Suprapubic skin (tissue), 4 donors: ENCODE results near the gene PIGS. TPM values are rescaled to one million over a fixed set of nuclear protein-coding genes. Genes with fewer than 3 reads are reported as not detected.

Experiments
- DNase-seq, 2 donors: peaks; one replicate each; pipeline ENCODE4 v3.0.0-alpha.2; 2019; ENCODE audit warnings: low spot score in 2 of 2
- H3K27ac ChIP-seq: fragments of 200-600 bp; sonication (generic); one replicate; pipeline ENCODE4 v1.5.1; 2019
- H3K27me3 ChIP-seq: fragments of 200-600 bp; sonication (generic); one replicate; pipeline ENCODE4 v1.5.1; 2019
- H3K36me3 ChIP-seq: fragments of 200-600 bp; sonication (generic); one replicate; pipeline ENCODE4 v1.5.1; 2019
- H3K4me1 ChIP-seq: fragments of 200-600 bp; sonication (generic); one replicate; pipeline ENCODE4 v1.5.1; 2019
- H3K4me3 ChIP-seq: fragments of 200-600 bp; sonication (generic); one replicate; pipeline ENCODE4 v1.5.1; 2019; ENCODE audit warnings: mild to moderate bottlenecking
- H3K9me3 ChIP-seq: fragments of 200-600 bp; sonication (generic); one replicate; pipeline ENCODE4 v1.5.1; 2019
- CTCF ChIP-seq, 2 donors: fragments of 200-600 bp in 1 of 2; fragments of 450-650 bp in 1 of 2; sonication (generic) in 1 of 2; IDR thresholded peaks; one replicate each; pipeline ENCODE4 v1.5.1; 2016 to 2019; ENCODE audit warnings: antibody characterized with exemption in 2 of 2, mild to moderate bottlenecking in 1 of 2, moderate library complexity in 1 of 2
- EP300 ChIP-seq: sonication (generic); formaldehyde crosslinking; IDR thresholded peaks from one replicate; pipeline ENCODE4 v1.6.1; 2017; ENCODE audit warnings: antibody characterized with exemption
- POLR2A ChIP-seq, 2 donors: fragments of 450-650 bp; IDR thresholded peaks; one replicate each; pipeline ENCODE4 v1.6.1; 2017; ENCODE audit warnings: antibody characterized with exemption in 2 of 2, mild to moderate bottlenecking in 2 of 2, moderate library complexity in 2 of 2
- POLR2AphosphoS5 ChIP-seq, 3 donors: sonication (generic); formaldehyde crosslinking; IDR thresholded peaks; one replicate each; pipeline ENCODE4 v1.6.1; 2017; ENCODE audit warnings: antibody characterized with exemption in 3 of 3
- WGBS: methylation state at CpG from one replicate; pipeline ENCODE4 v1.1.5; 2018; 5-methylcytosine and 5-hydroxymethylcytosine counted together
- total RNA-seq, 4 donors: library from RNA; depleted of rRNA; stranded (reverse); fragments of >200 nt; gene quantifications; one replicate each; pipeline ENCODE4 v1.1.0, GENCODE V29; 2016

PIGS gene
- total RNA-seq, 4 donors from 2014 or later, result 38.1 to 76.4 (median 59.2) TPM

DNA sequence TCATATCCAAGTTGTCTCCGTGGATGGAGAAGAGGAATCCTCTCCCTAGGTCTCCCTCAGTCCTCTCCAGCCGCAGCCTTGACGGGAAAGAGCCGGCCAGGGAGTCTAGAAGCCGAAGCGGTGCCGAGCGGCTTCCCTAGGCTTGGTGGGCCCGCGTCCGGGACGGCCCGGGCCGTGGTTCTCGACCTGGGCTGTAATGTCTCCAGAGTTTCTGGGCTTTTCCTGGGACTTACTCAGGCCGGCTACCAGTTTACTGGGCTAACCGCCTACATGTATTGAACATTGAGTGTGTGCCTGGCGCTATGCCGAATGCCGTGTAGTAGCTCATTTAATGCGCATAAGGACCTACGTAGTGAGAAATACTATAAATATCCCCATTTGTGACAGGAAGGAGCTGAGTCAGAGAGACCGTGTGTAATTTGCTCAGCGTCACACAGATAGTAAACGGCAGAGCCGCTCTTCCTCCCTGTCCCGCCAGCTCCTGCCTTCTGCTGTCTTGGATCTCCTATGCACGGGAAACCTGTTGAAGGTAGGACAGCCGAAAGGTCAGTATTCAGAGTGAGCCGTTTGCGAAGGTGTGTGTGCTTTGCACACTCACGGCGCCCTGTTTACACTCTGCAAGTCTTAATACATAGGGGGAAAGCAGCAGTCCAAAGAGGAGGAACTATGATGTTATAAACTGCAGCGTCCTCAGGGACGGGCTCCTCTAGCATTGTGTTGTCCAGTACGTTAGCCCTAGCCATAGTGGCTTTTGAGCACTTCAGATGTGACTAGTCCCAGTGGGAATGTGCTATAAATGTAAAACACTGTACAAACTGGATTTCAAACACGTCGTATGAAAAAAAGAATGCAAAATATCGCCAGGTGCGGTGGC, 28.2 kb upstream of the PIGS start:
- Histone ChIP-seq H3K4me1 (peaks cover 23% of the 10 kb centered on the region), H3K27ac (peak overlapping the region; percentile 95), H3K9me3 (no peaks in the 10 kb centered on the region), H3K27me3 (no peaks in the 10 kb centered on the region), H3K36me3 (peaks cover 4% of the 10 kb centered on the region), H3K4me3 (peak overlapping the region; percentile 64)
- TF ChIP-seq CTCF (IDR thresholded peaks at IDR 0.05) (no peak), POLR2AphosphoS5 (IDR thresholded peaks at IDR 0.05) (no peak), POLR2A (IDR thresholded peaks at IDR 0.05) (no peak)
- peak in 1 of 2 donors; percentile 80 for DNase-seq
- WGBS, result 4% methylated on average over 29 of the region's 40 CpGs

DNA sequence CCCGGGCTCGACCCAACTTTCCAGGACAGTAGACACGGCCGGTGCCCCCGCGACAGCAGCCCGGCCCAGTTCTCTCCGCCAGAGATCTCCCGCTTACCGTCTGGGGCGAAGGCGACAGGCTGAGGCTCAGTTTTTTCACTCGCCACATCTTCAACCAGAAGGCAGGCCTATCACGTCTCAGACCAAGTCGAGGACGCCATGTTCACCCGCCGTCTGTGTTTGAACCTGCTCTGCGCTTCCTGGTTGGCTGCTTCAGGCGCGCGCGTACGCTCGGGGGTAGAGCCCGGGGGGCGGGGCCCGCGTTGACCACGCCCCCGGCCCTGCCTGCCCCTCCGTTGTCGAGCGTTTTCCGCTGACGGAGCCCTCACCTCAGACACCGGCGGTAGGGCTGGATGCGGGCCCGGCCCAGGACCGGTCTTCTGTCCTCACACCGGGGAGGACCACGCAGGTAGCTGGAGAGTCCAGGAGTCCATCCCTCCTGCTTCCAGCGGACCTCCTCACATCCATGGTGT, 27.5 kb upstream of the PIGS start, which contains the start of gene SPAG5:
Gene SPAG5 (minus strand): TSS at position 227 of the 512 bp plus-strand sequence. CDS start 79 bp downstream, at position 148.
- peak; percentile 95 to 96 for DNase-seq

DNA sequence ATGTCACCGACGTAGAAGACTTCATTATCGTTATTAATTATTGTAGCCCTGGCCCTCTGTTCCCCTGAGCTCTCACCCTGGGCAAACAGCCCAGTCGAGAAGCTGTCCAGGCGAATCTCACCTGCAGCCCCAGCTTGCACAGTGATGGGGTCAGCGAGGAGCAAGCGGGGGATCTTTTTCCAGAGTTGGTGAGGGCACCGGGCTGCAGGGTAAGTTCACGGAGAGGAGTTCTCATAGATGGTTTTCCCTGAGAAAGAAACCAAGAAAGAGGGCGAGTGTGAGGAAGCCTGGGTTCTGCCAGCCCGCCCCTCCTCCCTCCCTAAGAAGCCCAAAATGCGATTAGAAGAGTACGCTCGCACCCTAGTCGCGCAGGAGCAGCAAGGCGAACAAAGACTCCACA, 27.1 kb upstream of the PIGS start:
- Histone ChIP-seq H3K9me3 (no peaks in the 10 kb centered on the region), H3K27ac (no peak overlapping the region), H3K4me3 (peak overlapping the region; percentile 64), H3K36me3 (no peaks in the 10 kb centered on the region), H3K27me3 (no peaks in the 10 kb centered on the region), H3K4me1 (peaks cover 23% of the 10 kb centered on the region)
- DNase-seq, result no peak
- no peak for TF ChIP-seq POLR2A (IDR thresholded peaks at IDR 0.05)
- no peak for TF ChIP-seq CTCF (IDR thresholded peaks at IDR 0.05)
- no peak for TF ChIP-seq POLR2AphosphoS5 (IDR thresholded peaks at IDR 0.05)
- no peak for TF ChIP-seq EP300
- 3% methylated on average over 16 of the region's 17 CpGs for WGBS

More for the DNA sequence above, 27.5 kb upstream of the PIGS start, which contains the start of gene SPAG5:
- Histone ChIP-seq H3K4me1 (peaks cover 23% of the 10 kb centered on the region), H3K4me3 (peak within 1 kb of the TSS; percentile 64), H3K27me3 (no peaks in the 10 kb centered on the region), H3K36me3 (no peaks in the 10 kb centered on the region), H3K27ac (peak within 1 kb of the TSS; percentile 95), H3K9me3 (no peaks in the 10 kb centered on the region)
- TF ChIP-seq POLR2A (IDR thresholded peaks at IDR 0.05) (peak; percentile 55 to 86), CTCF (IDR thresholded peaks at IDR 0.05) (no peak), EP300 (no peak), POLR2AphosphoS5 (IDR thresholded peaks at IDR 0.05) (peak in 2 of 3 donors; percentile 69 to 75)
- 0% methylated on average over 11 of the region's 44 CpGs for WGBS

DNA sequence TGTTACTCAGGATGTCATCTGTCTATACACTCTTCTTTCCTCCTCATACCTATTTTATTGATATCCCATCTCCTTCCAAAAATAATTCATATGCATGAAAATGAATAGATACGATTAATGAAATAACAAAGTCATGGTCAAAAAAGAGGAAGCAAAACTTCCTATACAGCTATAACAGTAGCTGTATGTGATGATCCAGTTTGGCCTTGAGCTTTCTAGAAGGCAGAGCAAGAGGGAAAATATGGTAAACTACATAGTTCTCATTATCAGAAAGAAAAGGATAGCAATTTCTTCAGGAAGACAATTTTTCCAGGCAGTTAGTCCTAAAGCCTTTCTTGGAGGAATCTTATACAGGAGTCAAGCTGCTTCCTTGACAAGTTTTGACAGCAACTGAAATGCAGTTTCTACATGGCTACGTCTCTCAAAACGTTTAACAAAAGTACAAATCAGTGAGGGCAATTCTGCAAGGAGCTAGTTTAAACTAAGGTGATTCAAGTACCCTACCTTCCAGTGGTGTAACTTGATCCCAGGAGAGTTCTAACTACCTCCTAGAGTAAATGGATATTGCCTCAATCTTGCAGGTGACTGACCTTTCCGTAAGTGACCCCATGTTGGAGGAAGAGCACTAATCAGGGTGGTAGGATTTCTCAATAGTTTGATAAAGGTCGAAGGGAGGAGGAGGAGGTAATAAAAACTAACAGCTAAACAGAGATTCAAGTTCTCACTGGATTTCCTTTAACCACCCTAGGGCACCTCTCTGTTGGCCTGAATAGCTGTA, 26.5 kb upstream of the PIGS start:
- peaks cover 23% of the 10 kb centered on the region for H3K4me1 ChIP-seq
- DNase-seq, result no peak
- 32% methylated on average over 5 of the region's 5 CpGs for WGBS
- H3K36me3 ChIP-seq, result no peaks in the 10 kb centered on the region
- H3K27ac ChIP-seq, result no peak overlapping the region
- peak overlapping the region; percentile 64 for H3K4me3 ChIP-seq
- no peaks in the 10 kb centered on the region for H3K27me3 ChIP-seq
- TF ChIP-seq EP300 (no peak), CTCF (IDR thresholded peaks at IDR 0.05) (no peak), POLR2AphosphoS5 (IDR thresholded peaks at IDR 0.05) (no peak), POLR2A (IDR thresholded peaks at IDR 0.05) (no peak)
- no peaks in the 10 kb centered on the region for H3K9me3 ChIP-seq
